Thyroid gland (tissue), 4 donors: Measurements from ENCODE around the gene ST7L. TPM values are rescaled to one million over a fixed set of nuclear protein-coding genes. Genes with fewer than 3 reads are reported as not detected.
"Not testable (repeated sequence)": the region's sequence is repeated elsewhere in the genome, so short reads cannot be mapped to it uniquely, and the experiment has no call there.

Experiments used
- DNase-seq, 2 donors: peaks; one replicate each; pipeline ENCODE4 v3.0.0-alpha.2; 2019
- H3K27ac ChIP-seq, 3 donors: fragments of 200-600 bp; sonication (generic); 1 replicate in 2 of 3; 2 replicates in 1 of 3; pipeline ENCODE4 v1.5.1; 2016 to 2019; ENCODE audit warnings: mild to moderate bottlenecking in 1 of 3, moderate library complexity in 1 of 3
- H3K27me3 ChIP-seq: fragments of 200-600 bp; sonication (generic); one replicate; pipeline ENCODE4 v1.5.1; 2019
- H3K36me3 ChIP-seq, 2 donors: fragments of 200-600 bp; sonication (generic); one replicate each; pipeline ENCODE4 v1.5.1; 2016 to 2019
- H3K4me1 ChIP-seq, 2 donors: fragments of 200-600 bp; sonication (generic); one replicate each; pipeline ENCODE4 v1.5.1; 2017 to 2019
- H3K4me3 ChIP-seq, 3 donors: fragments of 200-600 bp; sonication (generic); replicated peaks in 1 of 3; 1 replicate in 2 of 3; 2 replicates in 1 of 3; pipeline ENCODE4 v1.5.1; 2016; ENCODE audit warnings: mild to moderate bottlenecking in 1 of 3
- H3K9me3 ChIP-seq: fragments of 200-600 bp; sonication (generic); one replicate; pipeline ENCODE4 v1.5.1; 2017
- POLR2A ChIP-seq, 2 donors: fragments of 450-650 bp; IDR thresholded peaks; one replicate each; pipeline ENCODE4 v1.6.1; 2017; ENCODE audit warnings: antibody characterized with exemption in 2 of 2, mild to moderate bottlenecking in 2 of 2, moderate library complexity in 1 of 2
- WGBS, 2 donors: methylation state at CpG; one replicate each; pipeline ENCODE4 v1.1.5; 2017; 5-methylcytosine and 5-hydroxymethylcytosine counted together
- intact Hi-C: fragments of 100-400 bp; cut with DNase I; formaldehyde crosslinking; loops from one replicate; pipeline ENCODE4 v1.15.1; 2023
- total RNA-seq, 4 donors: library from RNA; depleted of rRNA; stranded (reverse); fragments of >200 nt; gene quantifications; one replicate each; pipeline ENCODE4 v1.2.3, GENCODE V29; 2016
- TF ChIP-seq, protein P1 (sequence below), 6 experiments: fragments of 200-600 bp in 3 of 6; fragments of 450-650 bp in 3 of 6; sonication (generic) in 3 of 6; IDR thresholded peaks; one replicate each; pipeline ENCODE4 v1.5.1; 2016 to 2019; ENCODE audit warnings: antibody characterized with exemption in 6 of 6, mild to moderate bottlenecking in 2 of 6, inconsistent platforms in 1 of 6, moderate library complexity in 1 of 6

ST7L gene
- total RNA-seq, 4 donors from 2014 or later: 27.3 to 46.4 (median 44.9) TPM

DNA sequence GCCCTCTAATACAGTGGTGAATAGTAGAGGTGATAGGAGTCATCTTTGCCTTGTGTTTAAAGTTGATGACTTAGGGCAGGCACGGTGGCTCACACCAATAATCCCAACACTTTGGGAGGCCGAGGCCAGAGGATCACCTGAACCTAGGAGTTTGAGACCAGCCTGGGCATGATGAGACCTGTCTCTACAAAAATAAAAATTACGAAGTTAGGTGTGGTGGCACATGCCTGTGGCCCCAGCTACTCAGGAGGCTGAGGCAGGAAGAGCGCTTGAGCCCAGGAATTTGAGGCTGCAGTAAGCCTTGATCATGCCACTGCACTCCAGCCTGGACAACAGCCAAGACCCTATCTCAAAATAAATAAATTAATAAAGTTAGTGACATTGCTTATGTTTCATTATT is 27.3 kb upstream of the ST7L start:
- H3K27me3 ChIP-seq: no peaks in the 10 kb centered on the region
- peaks cover 4 to 9% of the 10 kb centered on the region in 2 donors for H3K36me3 ChIP-seq
- no peak for DNase-seq
- H3K4me3 ChIP-seq: no peak overlapping the region
- no peak for TF ChIP-seq POLR2A (IDR thresholded peaks at IDR 0.05)
- TF ChIP-seq, protein P1, sequence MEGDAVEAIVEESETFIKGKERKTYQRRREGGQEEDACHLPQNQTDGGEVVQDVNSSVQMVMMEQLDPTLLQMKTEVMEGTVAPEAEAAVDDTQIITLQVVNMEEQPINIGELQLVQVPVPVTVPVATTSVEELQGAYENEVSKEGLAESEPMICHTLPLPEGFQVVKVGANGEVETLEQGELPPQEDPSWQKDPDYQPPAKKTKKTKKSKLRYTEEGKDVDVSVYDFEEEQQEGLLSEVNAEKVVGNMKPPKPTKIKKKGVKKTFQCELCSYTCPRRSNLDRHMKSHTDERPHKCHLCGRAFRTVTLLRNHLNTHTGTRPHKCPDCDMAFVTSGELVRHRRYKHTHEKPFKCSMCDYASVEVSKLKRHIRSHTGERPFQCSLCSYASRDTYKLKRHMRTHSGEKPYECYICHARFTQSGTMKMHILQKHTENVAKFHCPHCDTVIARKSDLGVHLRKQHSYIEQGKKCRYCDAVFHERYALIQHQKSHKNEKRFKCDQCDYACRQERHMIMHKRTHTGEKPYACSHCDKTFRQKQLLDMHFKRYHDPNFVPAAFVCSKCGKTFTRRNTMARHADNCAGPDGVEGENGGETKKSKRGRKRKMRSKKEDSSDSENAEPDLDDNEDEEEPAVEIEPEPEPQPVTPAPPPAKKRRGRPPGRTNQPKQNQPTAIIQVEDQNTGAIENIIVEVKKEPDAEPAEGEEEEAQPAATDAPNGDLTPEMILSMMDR (IDR thresholded peaks at IDR 0.05): no peak
- intact Hi-C loops: no loop called here
- peaks cover 0 to 6% of the 10 kb centered on the region in 2 donors for H3K4me1 ChIP-seq
- 89 to 97% methylated on average over 4 of the region's 4 CpGs for WGBS, 2 donors
- H3K27ac ChIP-seq: no peak overlapping the region
- no peaks in the 10 kb centered on the region for H3K9me3 ChIP-seq

GRCh38 chr1:112643080-112643479 is 24.1 kb upstream of the ST7L start:
- no peak for DNase-seq
- intact Hi-C loops: no loop called here
- Histone ChIP-seq H3K36me3 (no peaks in the 10 kb centered on the region), H3K27me3 (no peaks in the 10 kb centered on the region), H3K27ac (no peak overlapping the region), H3K4me3 (no peak overlapping the region), H3K4me1 (peaks cover 0 to 6% of the 10 kb centered on the region in 2 donors), H3K9me3 (no peaks in the 10 kb centered on the region)
- no peak for TF ChIP-seq POLR2A (IDR thresholded peaks at IDR 0.05)
- TF ChIP-seq, protein P1 (IDR thresholded peaks at IDR 0.05): no peak
- 83 to 88% methylated on average over 2 of the region's 2 CpGs for WGBS, 2 donors

- 81% methylated on average over 8 to 11 of the region's 23 CpGs for WGBS, 2 donors
- H3K27ac ChIP-seq, H3K27me3 ChIP-seq, DNase-seq, H3K36me3 ChIP-seq, H3K4me3 ChIP-seq, intact Hi-C loops, H3K9me3 ChIP-seq: not testable (repeated sequence)
- peaks cover 15 to 21% of the 10 kb centered on the region in 2 donors for H3K4me1 ChIP-seq
Measured at GRCh38 chr1:112640437-112640836, 21.5 kb upstream of the ST7L start.

DNA sequence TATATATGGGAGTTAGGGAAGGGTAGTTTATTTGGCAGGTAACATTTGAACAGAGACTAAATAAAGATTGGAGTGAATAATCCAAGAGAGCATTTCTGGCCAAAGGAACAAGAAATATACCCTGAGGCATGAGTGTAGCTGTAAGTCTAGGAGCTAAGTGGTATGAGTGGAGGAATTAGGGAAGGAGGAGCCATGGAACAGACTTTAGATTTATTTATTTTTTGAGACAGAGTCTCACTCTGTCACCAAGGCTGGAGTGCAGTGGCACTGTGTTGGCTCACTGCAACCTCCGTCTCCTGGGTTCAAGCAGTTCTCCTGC is 19.1 kb upstream of the ST7L start:
- TF ChIP-seq, protein P1 (IDR thresholded peaks at IDR 0.05): no peak
- no peak for TF ChIP-seq POLR2A (IDR thresholded peaks at IDR 0.05)
- no peak overlapping the region for H3K4me3 ChIP-seq
- H3K4me1 ChIP-seq: peaks cover 21 to 29% of the 10 kb centered on the region in 2 donors
- no peaks in the 10 kb centered on the region for H3K27me3 ChIP-seq
- 100% methylated on average over 1 of the region's 1 CpG for WGBS, 2 donors
- peak overlapping the region in 1 of 3 donors; percentile 78 for H3K27ac ChIP-seq
- intact Hi-C loops: no loop called here
- DNase-seq: no peak
- no peaks in the 10 kb centered on the region for H3K9me3 ChIP-seq
- H3K36me3 ChIP-seq: no peaks in the 10 kb centered on the region

- peaks cover 21 to 31% of the 10 kb centered on the region in 2 donors for H3K4me1 ChIP-seq
- no peaks in the 10 kb centered on the region for H3K9me3 ChIP-seq
- TF ChIP-seq, protein P1 (IDR thresholded peaks at IDR 0.05): no peak
- no peak for TF ChIP-seq POLR2A (IDR thresholded peaks at IDR 0.05)
- no peaks in the 10 kb centered on the region for H3K36me3 ChIP-seq
- intact Hi-C loops: no loop called here
- DNase-seq: no peak
- no peaks in the 10 kb centered on the region for H3K27me3 ChIP-seq
- H3K4me3 ChIP-seq: no peak overlapping the region
- WGBS, 2 donors: 74% methylated on average over 4 of the region's 4 CpGs
- peak overlapping the region in 2 of 3 donors; percentile 17 to 78 for H3K27ac ChIP-seq
Measured at GRCh38 chr1:112637254-112638109, 18.5 kb upstream of the ST7L start.
